Neural cell (in vitro differentiated cells): Measurements from ENCODE around the gene MAPKAPK5.

Experiments
- CTCF ChIP-seq: fragments of 450-650 bp; IDR thresholded peaks from 2 replicates; pipeline ENCODE4 v1.5.1; 2014; ENCODE audit warnings: antibody characterized with exemption, mild to moderate bottlenecking, moderate library complexity; ENCODE audit not compliant: poor library complexity, severe bottlenecking
- EP300 ChIP-seq: fragments of 450-650 bp; conservative IDR thresholded peaks from 2 replicates; pipeline ENCODE4 v1.6.1; 2014; ENCODE audit warnings: antibody characterized with exemption, mild to moderate bottlenecking, moderate library complexity; ENCODE audit not compliant: poor library complexity, severe bottlenecking
- EZH2 ChIP-seq: fragments of 200-600, 300-800 bp; shearing (Covaris generic), sonication (generic); IDR thresholded peaks from 2 replicates; pipeline ENCODE4 v1.6.1; 2014; ENCODE audit warnings: antibody characterized with exemption, low read length, borderline replicate concordance, mild to moderate bottlenecking; ENCODE audit not compliant: insufficient read depth, poor library complexity, severe bottlenecking
- MXI1 ChIP-seq: fragments of 450-650 bp; conservative IDR thresholded peaks from 2 replicates; pipeline ENCODE4 v1.6.1; 2014; ENCODE audit warnings: antibody characterized with exemption, mild to moderate bottlenecking; ENCODE audit not compliant: poor library complexity, severe bottlenecking
- POLR2AphosphoS5 ChIP-seq: IDR thresholded peaks from 2 replicates; pipeline ENCODE4 v1.6.1; 2012
- REST ChIP-seq: IDR thresholded peaks from 2 replicates; pipeline ENCODE4 v1.6.1; 2012; ENCODE audit warnings: borderline replicate concordance
- SMC3 ChIP-seq: fragments of 450-650 bp; conservative IDR thresholded peaks from 2 replicates; pipeline ENCODE4 v1.6.1; 2014; ENCODE audit warnings: antibody characterized with exemption, mild to moderate bottlenecking, moderate library complexity; ENCODE audit not compliant: poor library complexity
- TAF1 ChIP-seq: IDR thresholded peaks from 2 replicates; pipeline ENCODE4 v1.6.1; 2012; ENCODE audit warnings: low read depth

- TF ChIP-seq SMC3, result no peak
- no peak for TF ChIP-seq TAF1
- no peak for TF ChIP-seq CTCF
- TF ChIP-seq POLR2AphosphoS5, result no peak
- no peak for TF ChIP-seq EP300
- no peak for TF ChIP-seq REST
- TF ChIP-seq EZH2, result no peak
- TF ChIP-seq MXI1, result no peak
These were observed 3.7 kb upstream of the MAPKAPK5 start for GRCh38 chr12:111838353-111838752.
